K562 (cell line): Measurements from ENCODE around the gene NDUFS8. TPM values are rescaled to one million over a fixed set of nuclear protein-coding genes. Genes with fewer than 3 reads are reported as not detected.

Source experiments
- CBX8 ChIP-seq: fragments of 200-600 bp; sonication (generic); IDR thresholded peaks from 2 replicates; pipeline ENCODE4 v1.6.1; 2012; ENCODE audit warnings: borderline replicate concordance, mixed run types, low read depth, mild to moderate bottlenecking, moderate library complexity, mixed read lengths, low read length, control low read depth, inconsistent platforms; ENCODE audit not compliant: poor library complexity, severe bottlenecking; ENCODE audit errors: extremely low read depth
- ETS2 ChIP-seq: IDR thresholded peaks from 2 replicates; pipeline ENCODE4 v1.6.1; 2016; ENCODE audit warnings: borderline replicate concordance, missing genetic modification characterization, mild to moderate bottlenecking, moderate library complexity, missing compliant biosample characterization; ENCODE audit not compliant: poor library complexity, severe bottlenecking
- FOXP1 ChIP-seq: sonication (generic); formaldehyde crosslinking; IDR thresholded peaks from 2 replicates; pipeline ENCODE4 v1.8.0; 2022; ENCODE audit warnings: mild to moderate bottlenecking, missing genetic modification reagents
- KDM5B ChIP-seq: fragments of 200-600 bp; sonication (generic); IDR thresholded peaks from 2 replicates; pipeline ENCODE4 v1.6.1; 2012; ENCODE audit warnings: low read depth, mild to moderate bottlenecking, moderate library complexity, low read length, control low read depth, inconsistent platforms; ENCODE audit not compliant: insufficient replicate concordance
- NRF1 ChIP-seq, 2 experiments: fragments of 450-650 bp; IDR thresholded peaks in 1 of 2; conservative IDR thresholded peaks in 1 of 2; 2 replicates each; pipeline ENCODE4 v1.6.1; 2014; ENCODE audit warnings: mild to moderate bottlenecking in 2 of 2
- SIN3A ChIP-seq, 2 experiments: fragments of 150-350 bp in 1 of 2; IDR thresholded peaks; 2 replicates each; pipeline ENCODE4 v1.6.1; 2011 to 2016; ENCODE audit warnings: borderline replicate concordance in 2 of 2, low read depth in 2 of 2, low read length in 2 of 2, mild to moderate bottlenecking in 2 of 2, moderate library complexity in 2 of 2; ENCODE audit not compliant: control insufficient read depth in 1 of 2
- SRSF9 ChIP-seq: fragments of 200-400 bp; formaldehyde crosslinking; IDR thresholded peaks from 2 replicates; pipeline ENCODE4 v1.6.1; 2017; ENCODE audit warnings: low read depth, low read length, borderline replicate concordance
- ZZZ3 ChIP-seq: fragments of 450-650 bp; IDR thresholded peaks from 2 replicates; pipeline ENCODE4 v1.6.1; 2016; ENCODE audit warnings: antibody characterized with exemption, mild to moderate bottlenecking, moderate library complexity
- polyA plus RNA-seq, 8 experiments: library from polyadenylated mRNA; depleted of rRNA in 4 of 8; stranded (reverse) in 5 of 8; unstranded in 3 of 8; fragments of >200 nt; fragmentation: Nextera tagmentation in 2 of 8; fragmentation: Illumina TruSeq in 1 of 8; extraction: Ambion mirVana in 2 of 8; extraction: Trizol in 1 of 8; gene quantifications; 2 replicates each; pipeline versions ENCODE4 v1.2.1 to v1.2.3, GENCODE V29; 2011 to 2014; ENCODE audit warnings: inconsistent platforms in 1 of 8, missing spikeins in 1 of 8
- total RNA-seq, 7 experiments: library from RNA; depleted of rRNA in 6 of 7; stranded (reverse); fragments of >200 nt in 6 of 7; fragmentation: Illumina TruSeq in 2 of 7; extraction: Trizol in 2 of 7; gene quantifications; 2 replicates each; pipeline versions ENCODE4 v1.2.1 to v1.2.3, GENCODE V29; 2011 to 2021; ENCODE audit warnings: low replicate concordance in 1 of 7
- TF ChIP-seq, protein P1 (sequence below): sonication (generic); formaldehyde crosslinking; IDR thresholded peaks from 2 replicates; pipeline ENCODE4 v1.8.1; 2023; ENCODE audit warnings: mild to moderate bottlenecking, missing genetic modification reagents
- TF ChIP-seq, protein P2 (sequence below): fragments of 450-650 bp; IDR thresholded peaks from 2 replicates; pipeline ENCODE4 v1.6.1; 2016; ENCODE audit warnings: mild to moderate bottlenecking, moderate library complexity

NDUFS8 gene
- total and polyA plus RNA-seq, 9 of the 15 experiments (the other 6 are each of a cell fraction or from before 2014, with no cell fraction given) = 36.5 to 351 (median 101) TPM

DNA sequence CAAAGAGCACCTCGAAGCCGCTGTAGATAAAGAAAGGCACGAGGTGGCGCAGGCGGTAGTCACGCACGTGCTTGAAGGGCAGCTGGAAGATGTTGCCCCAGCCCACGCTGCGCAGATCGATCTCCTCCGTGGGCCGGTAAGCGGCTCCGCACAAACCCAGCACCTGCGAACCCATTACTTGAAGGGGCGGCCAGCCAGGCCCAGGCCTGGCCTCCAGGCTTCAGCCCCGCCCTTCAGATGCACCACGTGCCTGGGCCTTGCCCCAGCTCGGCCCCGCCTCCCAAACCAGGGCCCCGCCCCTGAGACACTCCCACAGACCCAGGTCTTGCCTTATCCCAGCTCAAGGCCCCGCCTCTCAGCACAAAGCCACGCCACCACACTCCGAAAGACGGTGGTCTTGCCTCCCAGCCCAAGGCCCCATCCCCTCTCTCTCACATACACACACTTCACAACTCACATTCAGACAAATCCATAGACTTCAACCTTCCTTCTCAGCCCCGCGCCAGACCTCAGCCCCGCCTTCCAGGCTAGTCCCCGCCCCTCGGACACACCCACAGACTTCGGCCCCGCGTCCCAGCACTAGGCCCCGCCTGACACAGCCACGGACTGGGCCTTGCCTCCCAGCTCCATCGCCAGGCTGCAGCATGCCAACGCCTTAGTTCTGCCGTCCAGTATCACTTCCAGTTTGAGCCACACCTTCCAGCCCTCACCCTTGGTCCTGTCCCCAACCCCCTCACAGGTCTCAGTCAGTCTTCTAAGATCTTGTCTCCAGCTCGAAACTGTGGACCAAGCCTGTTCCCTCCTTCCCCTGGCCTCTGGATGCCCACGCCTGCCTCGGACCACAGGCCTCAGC lies 33.6 kb upstream of the NDUFS8 start (continued):
- TF ChIP-seq, protein P1, sequence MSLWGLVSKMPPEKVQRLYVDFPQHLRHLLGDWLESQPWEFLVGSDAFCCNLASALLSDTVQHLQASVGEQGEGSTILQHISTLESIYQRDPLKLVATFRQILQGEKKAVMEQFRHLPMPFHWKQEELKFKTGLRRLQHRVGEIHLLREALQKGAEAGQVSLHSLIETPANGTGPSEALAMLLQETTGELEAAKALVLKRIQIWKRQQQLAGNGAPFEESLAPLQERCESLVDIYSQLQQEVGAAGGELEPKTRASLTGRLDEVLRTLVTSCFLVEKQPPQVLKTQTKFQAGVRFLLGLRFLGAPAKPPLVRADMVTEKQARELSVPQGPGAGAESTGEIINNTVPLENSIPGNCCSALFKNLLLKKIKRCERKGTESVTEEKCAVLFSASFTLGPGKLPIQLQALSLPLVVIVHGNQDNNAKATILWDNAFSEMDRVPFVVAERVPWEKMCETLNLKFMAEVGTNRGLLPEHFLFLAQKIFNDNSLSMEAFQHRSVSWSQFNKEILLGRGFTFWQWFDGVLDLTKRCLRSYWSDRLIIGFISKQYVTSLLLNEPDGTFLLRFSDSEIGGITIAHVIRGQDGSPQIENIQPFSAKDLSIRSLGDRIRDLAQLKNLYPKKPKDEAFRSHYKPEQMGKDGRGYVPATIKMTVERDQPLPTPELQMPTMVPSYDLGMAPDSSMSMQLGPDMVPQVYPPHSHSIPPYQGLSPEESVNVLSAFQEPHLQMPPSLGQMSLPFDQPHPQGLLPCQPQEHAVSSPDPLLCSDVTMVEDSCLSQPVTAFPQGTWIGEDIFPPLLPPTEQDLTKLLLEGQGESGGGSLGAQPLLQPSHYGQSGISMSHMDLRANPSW (CRISPR knock-in tag) = 0 out of 2 replicates have a peak, but pooled peaks have one; percentile 33
- TF ChIP-seq SIN3A (IDR thresholded peaks at IDR 0.05; ENCODE audit: borderline replicate concordance in 2 of 2, control insufficient read depth in 1 of 2, low read depth in 2 of 2, low read length in 2 of 2) (no peak), FOXP1 (CRISPR knock-in tag) (peak; percentile 68; the same call in 1 of the 2 replicates), CBX8 (no peak), SRSF9 (no peak), ETS2 (tag) (no peak), KDM5B (peak; percentile 34), NRF1 (conservative IDR thresholded peaks at IDR 0.05 in 1 of 2, IDR thresholded peaks at IDR 0.05 in 1 of 2) (peak; percentile 58 to 69), ZZZ3 (no peak)
- TF ChIP-seq, protein P2, sequence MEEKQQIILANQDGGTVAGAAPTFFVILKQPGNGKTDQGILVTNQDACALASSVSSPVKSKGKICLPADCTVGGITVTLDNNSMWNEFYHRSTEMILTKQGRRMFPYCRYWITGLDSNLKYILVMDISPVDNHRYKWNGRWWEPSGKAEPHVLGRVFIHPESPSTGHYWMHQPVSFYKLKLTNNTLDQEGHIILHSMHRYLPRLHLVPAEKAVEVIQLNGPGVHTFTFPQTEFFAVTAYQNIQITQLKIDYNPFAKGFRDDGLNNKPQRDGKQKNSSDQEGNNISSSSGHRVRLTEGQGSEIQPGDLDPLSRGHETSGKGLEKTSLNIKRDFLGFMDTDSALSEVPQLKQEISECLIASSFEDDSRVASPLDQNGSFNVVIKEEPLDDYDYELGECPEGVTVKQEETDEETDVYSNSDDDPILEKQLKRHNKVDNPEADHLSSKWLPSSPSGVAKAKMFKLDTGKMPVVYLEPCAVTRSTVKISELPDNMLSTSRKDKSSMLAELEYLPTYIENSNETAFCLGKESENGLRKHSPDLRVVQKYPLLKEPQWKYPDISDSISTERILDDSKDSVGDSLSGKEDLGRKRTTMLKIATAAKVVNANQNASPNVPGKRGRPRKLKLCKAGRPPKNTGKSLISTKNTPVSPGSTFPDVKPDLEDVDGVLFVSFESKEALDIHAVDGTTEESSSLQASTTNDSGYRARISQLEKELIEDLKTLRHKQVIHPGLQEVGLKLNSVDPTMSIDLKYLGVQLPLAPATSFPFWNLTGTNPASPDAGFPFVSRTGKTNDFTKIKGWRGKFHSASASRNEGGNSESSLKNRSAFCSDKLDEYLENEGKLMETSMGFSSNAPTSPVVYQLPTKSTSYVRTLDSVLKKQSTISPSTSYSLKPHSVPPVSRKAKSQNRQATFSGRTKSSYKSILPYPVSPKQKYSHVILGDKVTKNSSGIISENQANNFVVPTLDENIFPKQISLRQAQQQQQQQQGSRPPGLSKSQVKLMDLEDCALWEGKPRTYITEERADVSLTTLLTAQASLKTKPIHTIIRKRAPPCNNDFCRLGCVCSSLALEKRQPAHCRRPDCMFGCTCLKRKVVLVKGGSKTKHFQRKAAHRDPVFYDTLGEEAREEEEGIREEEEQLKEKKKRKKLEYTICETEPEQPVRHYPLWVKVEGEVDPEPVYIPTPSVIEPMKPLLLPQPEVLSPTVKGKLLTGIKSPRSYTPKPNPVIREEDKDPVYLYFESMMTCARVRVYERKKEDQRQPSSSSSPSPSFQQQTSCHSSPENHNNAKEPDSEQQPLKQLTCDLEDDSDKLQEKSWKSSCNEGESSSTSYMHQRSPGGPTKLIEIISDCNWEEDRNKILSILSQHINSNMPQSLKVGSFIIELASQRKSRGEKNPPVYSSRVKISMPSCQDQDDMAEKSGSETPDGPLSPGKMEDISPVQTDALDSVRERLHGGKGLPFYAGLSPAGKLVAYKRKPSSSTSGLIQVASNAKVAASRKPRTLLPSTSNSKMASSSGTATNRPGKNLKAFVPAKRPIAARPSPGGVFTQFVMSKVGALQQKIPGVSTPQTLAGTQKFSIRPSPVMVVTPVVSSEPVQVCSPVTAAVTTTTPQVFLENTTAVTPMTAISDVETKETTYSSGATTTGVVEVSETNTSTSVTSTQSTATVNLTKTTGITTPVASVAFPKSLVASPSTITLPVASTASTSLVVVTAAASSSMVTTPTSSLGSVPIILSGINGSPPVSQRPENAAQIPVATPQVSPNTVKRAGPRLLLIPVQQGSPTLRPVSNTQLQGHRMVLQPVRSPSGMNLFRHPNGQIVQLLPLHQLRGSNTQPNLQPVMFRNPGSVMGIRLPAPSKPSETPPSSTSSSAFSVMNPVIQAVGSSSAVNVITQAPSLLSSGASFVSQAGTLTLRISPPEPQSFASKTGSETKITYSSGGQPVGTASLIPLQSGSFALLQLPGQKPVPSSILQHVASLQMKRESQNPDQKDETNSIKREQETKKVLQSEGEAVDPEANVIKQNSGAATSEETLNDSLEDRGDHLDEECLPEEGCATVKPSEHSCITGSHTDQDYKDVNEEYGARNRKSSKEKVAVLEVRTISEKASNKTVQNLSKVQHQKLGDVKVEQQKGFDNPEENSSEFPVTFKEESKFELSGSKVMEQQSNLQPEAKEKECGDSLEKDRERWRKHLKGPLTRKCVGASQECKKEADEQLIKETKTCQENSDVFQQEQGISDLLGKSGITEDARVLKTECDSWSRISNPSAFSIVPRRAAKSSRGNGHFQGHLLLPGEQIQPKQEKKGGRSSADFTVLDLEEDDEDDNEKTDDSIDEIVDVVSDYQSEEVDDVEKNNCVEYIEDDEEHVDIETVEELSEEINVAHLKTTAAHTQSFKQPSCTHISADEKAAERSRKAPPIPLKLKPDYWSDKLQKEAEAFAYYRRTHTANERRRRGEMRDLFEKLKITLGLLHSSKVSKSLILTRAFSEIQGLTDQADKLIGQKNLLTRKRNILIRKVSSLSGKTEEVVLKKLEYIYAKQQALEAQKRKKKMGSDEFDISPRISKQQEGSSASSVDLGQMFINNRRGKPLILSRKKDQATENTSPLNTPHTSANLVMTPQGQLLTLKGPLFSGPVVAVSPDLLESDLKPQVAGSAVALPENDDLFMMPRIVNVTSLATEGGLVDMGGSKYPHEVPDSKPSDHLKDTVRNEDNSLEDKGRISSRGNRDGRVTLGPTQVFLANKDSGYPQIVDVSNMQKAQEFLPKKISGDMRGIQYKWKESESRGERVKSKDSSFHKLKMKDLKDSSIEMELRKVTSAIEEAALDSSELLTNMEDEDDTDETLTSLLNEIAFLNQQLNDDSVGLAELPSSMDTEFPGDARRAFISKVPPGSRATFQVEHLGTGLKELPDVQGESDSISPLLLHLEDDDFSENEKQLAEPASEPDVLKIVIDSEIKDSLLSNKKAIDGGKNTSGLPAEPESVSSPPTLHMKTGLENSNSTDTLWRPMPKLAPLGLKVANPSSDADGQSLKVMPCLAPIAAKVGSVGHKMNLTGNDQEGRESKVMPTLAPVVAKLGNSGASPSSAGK = peak; percentile 97
